Measurements from ENCODE around the gene HSD17B12.

DNA sequence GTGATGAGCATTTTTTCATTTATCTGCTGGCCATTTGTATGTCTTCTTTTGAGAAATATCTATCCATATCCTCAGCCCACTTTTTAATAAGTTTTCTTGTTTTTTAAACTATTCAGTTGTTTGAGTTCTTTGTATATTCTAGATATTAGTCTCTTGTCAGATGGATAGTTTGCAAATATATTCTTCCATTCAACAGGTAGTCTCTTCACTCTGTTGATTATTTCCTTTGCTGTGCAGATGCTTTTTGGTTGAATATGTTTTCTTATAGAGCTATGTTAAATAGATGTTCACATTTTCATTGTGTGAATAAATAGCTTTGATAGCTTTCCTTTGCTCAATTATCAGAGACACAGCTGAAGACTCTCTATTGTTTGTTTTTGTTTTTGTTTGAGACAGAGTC is 131.9 kb downstream of the HSD17B12 start:
- TF ChIP-seq ISL1 (CRISPR knock-in tag; IDR thresholded peaks at IDR 0.05) (no peak), ARNTL (CRISPR knock-in tag; IDR thresholded peaks at IDR 0.05; ENCODE audit: borderline replicate concordance, low read depth) (no peak), RARB (CRISPR knock-in tag; IDR thresholded peaks at IDR 0.05) (no peak), ZNF565 (CRISPR knock-in tag; conservative IDR thresholded peaks at IDR 0.05; ENCODE audit: low read depth) (no peak), ESRRG (CRISPR knock-in tag; IDR thresholded peaks at IDR 0.05) (no peak), ZNF70 (CRISPR knock-in tag; IDR thresholded peaks at IDR 0.05) (no peak), ZFP3 (CRISPR knock-in tag; IDR thresholded peaks at IDR 0.05) (no peak), ZFP30 (CRISPR knock-in tag; IDR thresholded peaks at IDR 0.05) (no peak)
- TF ChIP-seq, protein P1, sequence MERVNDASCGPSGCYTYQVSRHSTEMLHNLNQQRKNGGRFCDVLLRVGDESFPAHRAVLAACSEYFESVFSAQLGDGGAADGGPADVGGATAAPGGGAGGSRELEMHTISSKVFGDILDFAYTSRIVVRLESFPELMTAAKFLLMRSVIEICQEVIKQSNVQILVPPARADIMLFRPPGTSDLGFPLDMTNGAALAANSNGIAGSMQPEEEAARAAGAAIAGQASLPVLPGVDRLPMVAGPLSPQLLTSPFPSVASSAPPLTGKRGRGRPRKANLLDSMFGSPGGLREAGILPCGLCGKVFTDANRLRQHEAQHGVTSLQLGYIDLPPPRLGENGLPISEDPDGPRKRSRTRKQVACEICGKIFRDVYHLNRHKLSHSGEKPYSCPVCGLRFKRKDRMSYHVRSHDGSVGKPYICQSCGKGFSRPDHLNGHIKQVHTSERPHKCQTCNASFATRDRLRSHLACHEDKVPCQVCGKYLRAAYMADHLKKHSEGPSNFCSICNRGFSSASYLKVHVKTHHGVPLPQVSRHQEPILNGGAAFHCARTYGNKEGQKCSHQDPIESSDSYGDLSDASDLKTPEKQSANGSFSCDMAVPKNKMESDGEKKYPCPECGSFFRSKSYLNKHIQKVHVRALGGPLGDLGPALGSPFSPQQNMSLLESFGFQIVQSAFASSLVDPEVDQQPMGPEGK (CRISPR knock-in tag; IDR thresholded peaks at IDR 0.05; ENCODE audit: borderline replicate concordance): no peak
- TF ChIP-seq, protein P2, sequence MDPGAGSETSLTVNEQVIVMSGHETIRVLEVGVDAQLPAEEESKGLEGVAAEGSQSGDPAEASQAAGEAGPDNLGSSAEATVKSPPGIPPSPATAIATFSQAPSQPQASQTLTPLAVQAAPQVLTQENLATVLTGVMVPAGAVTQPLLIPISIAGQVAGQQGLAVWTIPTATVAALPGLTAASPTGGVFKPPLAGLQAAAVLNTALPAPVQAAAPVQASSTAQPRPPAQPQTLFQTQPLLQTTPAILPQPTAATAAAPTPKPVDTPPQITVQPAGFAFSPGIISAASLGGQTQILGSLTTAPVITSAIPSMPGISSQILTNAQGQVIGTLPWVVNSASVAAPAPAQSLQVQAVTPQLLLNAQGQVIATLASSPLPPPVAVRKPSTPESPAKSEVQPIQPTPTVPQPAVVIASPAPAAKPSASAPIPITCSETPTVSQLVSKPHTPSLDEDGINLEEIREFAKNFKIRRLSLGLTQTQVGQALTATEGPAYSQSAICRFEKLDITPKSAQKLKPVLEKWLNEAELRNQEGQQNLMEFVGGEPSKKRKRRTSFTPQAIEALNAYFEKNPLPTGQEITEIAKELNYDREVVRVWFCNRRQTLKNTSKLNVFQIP (CRISPR knock-in tag; IDR thresholded peaks at IDR 0.05; ENCODE audit: borderline replicate concordance, low read depth): no peak
- TF ChIP-seq, protein P3, sequence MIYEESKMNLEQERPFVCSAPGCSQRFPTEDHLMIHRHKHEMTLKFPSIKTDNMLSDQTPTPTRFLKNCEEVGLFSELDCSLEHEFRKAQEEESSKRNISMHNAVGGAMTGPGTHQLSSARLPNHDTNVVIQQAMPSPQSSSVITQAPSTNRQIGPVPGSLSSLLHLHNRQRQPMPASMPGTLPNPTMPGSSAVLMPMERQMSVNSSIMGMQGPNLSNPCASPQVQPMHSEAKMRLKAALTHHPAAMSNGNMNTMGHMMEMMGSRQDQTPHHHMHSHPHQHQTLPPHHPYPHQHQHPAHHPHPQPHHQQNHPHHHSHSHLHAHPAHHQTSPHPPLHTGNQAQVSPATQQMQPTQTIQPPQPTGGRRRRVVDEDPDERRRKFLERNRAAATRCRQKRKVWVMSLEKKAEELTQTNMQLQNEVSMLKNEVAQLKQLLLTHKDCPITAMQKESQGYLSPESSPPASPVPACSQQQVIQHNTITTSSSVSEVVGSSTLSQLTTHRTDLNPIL (CRISPR knock-in tag; IDR thresholded peaks at IDR 0.05; ENCODE audit: low read depth): no peak
